ENCODE measurements around the gene HAO1. TPM values are rescaled to one million over a fixed set of nuclear protein-coding genes. Genes with fewer than 3 reads are reported as not detected.

The HAO1 gene
- polyA plus RNA-seq, 4 donors = 0.04 TPM; not detected in 3

GRCh38 chr20:7859356-7859802 is 80.9 kb downstream of the HAO1 start:
- Histone ChIP-seq H3K27me3 (ENCODE audit: control insufficient read depth in 3 of 3, insufficient read depth in 3 of 3, low read length in 3 of 3) (peaks cover 0 to 1% (median 0%) of the 10 kb centered on the region in 3 donors), H3K9me3 (ENCODE audit: control insufficient read depth in 2 of 2, insufficient read depth in 1 of 2, low read depth in 1 of 2, low read length in 1 of 2) (no peaks in the 10 kb centered on the region), H3K4me3 (ENCODE audit: low read depth in 1 of 3, low read length in 3 of 3) (no peak overlapping the region), H3K36me3 (ENCODE audit: control insufficient read depth in 3 of 3, insufficient read depth in 2 of 3, low read depth in 1 of 3, low read length in 3 of 3) (no peaks in the 10 kb centered on the region), H3K4me1 (ENCODE audit: control insufficient read depth in 3 of 3, insufficient read depth in 2 of 3, low read depth in 1 of 3, low read length in 2 of 3) (no peaks in the 10 kb centered on the region), H3K27ac (ENCODE audit: low read depth in 1 of 3, low read length in 2 of 3) (no peak overlapping the region)
- DNase-seq = peak; percentile 15 to 52
- no peak for FAIRE-seq
- WGBS, 3 donors = 14 to 19% (median 16%) methylated on average over 3 of the region's 3 CpGs

GRCh38 chr20:7858734-7859250 is 81.5 kb downstream of the HAO1 start:
- Histone ChIP-seq H3K9me3 (ENCODE audit: control insufficient read depth in 2 of 2, insufficient read depth in 1 of 2, low read depth in 1 of 2, low read length in 1 of 2) (no peaks in the 10 kb centered on the region), H3K4me3 (ENCODE audit: low read depth in 1 of 3, low read length in 3 of 3) (no peak overlapping the region), H3K36me3 (ENCODE audit: control insufficient read depth in 3 of 3, insufficient read depth in 2 of 3, low read depth in 1 of 3, low read length in 3 of 3) (no peaks in the 10 kb centered on the region), H3K27me3 (ENCODE audit: control insufficient read depth in 3 of 3, insufficient read depth in 3 of 3, low read length in 3 of 3) (peaks cover 0 to 1% (median 0%) of the 10 kb centered on the region in 3 donors), H3K4me1 (ENCODE audit: control insufficient read depth in 3 of 3, insufficient read depth in 2 of 3, low read depth in 1 of 3, low read length in 2 of 3) (no peaks in the 10 kb centered on the region), H3K27ac (ENCODE audit: low read depth in 1 of 3, low read length in 2 of 3) (no peak overlapping the region)
- DNase-seq = no peak
- no peak for FAIRE-seq
- WGBS, 3 donors = 55 to 66% (median 62%) methylated on average over 4 of the region's 4 CpGs

- FAIRE-seq (no peak), DNase-seq (no peak)
- Histone ChIP-seq H3K9me3 (ENCODE audit: control insufficient read depth in 2 of 2, insufficient read depth in 1 of 2, low read depth in 1 of 2, low read length in 1 of 2) (no peaks in the 10 kb centered on the region), H3K4me1 (ENCODE audit: control insufficient read depth in 3 of 3, insufficient read depth in 2 of 3, low read depth in 1 of 3, low read length in 2 of 3) (no peaks in the 10 kb centered on the region), H3K4me3 (ENCODE audit: low read depth in 1 of 3, low read length in 3 of 3) (no peak overlapping the region), H3K27ac (ENCODE audit: low read depth in 1 of 3, low read length in 2 of 3) (no peak overlapping the region), H3K27me3 (ENCODE audit: control insufficient read depth in 3 of 3, insufficient read depth in 3 of 3, low read length in 3 of 3) (peaks cover 0 to 1% (median 0%) of the 10 kb centered on the region in 3 donors), H3K36me3 (ENCODE audit: control insufficient read depth in 3 of 3, insufficient read depth in 2 of 3, low read depth in 1 of 3, low read length in 3 of 3) (no peaks in the 10 kb centered on the region)
- WGBS, 3 donors = 18 to 23% (median 22%) methylated on average over 2 of the region's 2 CpGs
Measured at GRCh38 chr20:7856756-7857155, 83.5 kb downstream of the HAO1 start.

- WGBS, 3 donors = 65 to 79% (median 72%) methylated on average over 1 of the region's 1 CpG
- FAIRE-seq (no peak), DNase-seq (no peak)
- Histone ChIP-seq H3K27me3 (ENCODE audit: control insufficient read depth in 3 of 3, insufficient read depth in 3 of 3, low read length in 3 of 3) (no peaks in the 10 kb centered on the region), H3K4me3 (ENCODE audit: low read depth in 1 of 3, low read length in 3 of 3) (no peak overlapping the region), H3K4me1 (ENCODE audit: control insufficient read depth in 3 of 3, insufficient read depth in 2 of 3, low read depth in 1 of 3, low read length in 2 of 3) (no peaks in the 10 kb centered on the region), H3K36me3 (ENCODE audit: control insufficient read depth in 3 of 3, insufficient read depth in 2 of 3, low read depth in 1 of 3, low read length in 3 of 3) (no peaks in the 10 kb centered on the region), H3K27ac (ENCODE audit: low read depth in 1 of 3, low read length in 2 of 3) (no peak overlapping the region), H3K9me3 (ENCODE audit: control insufficient read depth in 2 of 2, insufficient read depth in 1 of 2, low read depth in 1 of 2, low read length in 1 of 2) (no peaks in the 10 kb centered on the region)
Measured at GRCh38 chr20:7855545-7855944, 84.7 kb downstream of the HAO1 start.

GRCh38 chr20:7853493-7853892 is 86.8 kb downstream of the HAO1 start:
- Histone ChIP-seq H3K27ac (ENCODE audit: low read depth in 1 of 3, low read length in 2 of 3) (no peak overlapping the region), H3K9me3 (ENCODE audit: control insufficient read depth in 2 of 2, insufficient read depth in 1 of 2, low read depth in 1 of 2, low read length in 1 of 2) (no peaks in the 10 kb centered on the region), H3K4me1 (ENCODE audit: control insufficient read depth in 3 of 3, insufficient read depth in 2 of 3, low read depth in 1 of 3, low read length in 2 of 3) (no peaks in the 10 kb centered on the region), H3K27me3 (ENCODE audit: control insufficient read depth in 3 of 3, insufficient read depth in 3 of 3, low read length in 3 of 3) (no peaks in the 10 kb centered on the region), H3K4me3 (ENCODE audit: low read depth in 1 of 3, low read length in 3 of 3) (no peak overlapping the region), H3K36me3 (ENCODE audit: control insufficient read depth in 3 of 3, insufficient read depth in 2 of 3, low read depth in 1 of 3, low read length in 3 of 3) (no peaks in the 10 kb centered on the region)
- FAIRE-seq (no peak), DNase-seq (no peak)

GRCh38 chr20:7850775-7851490 is 89.3 kb downstream of the HAO1 start:
- Histone ChIP-seq H3K27me3 (ENCODE audit: control insufficient read depth in 3 of 3, insufficient read depth in 3 of 3, low read length in 3 of 3) (no peaks in the 10 kb centered on the region), H3K4me1 (ENCODE audit: control insufficient read depth in 3 of 3, insufficient read depth in 2 of 3, low read depth in 1 of 3, low read length in 2 of 3) (no peaks in the 10 kb centered on the region), H3K27ac (ENCODE audit: low read depth in 1 of 3, low read length in 2 of 3) (no peak overlapping the region), H3K4me3 (ENCODE audit: low read depth in 1 of 3, low read length in 3 of 3) (no peak overlapping the region), H3K36me3 (ENCODE audit: control insufficient read depth in 3 of 3, insufficient read depth in 2 of 3, low read depth in 1 of 3, low read length in 3 of 3) (no peaks in the 10 kb centered on the region), H3K9me3 (ENCODE audit: control insufficient read depth in 2 of 2, insufficient read depth in 1 of 2, low read depth in 1 of 2, low read length in 1 of 2) (no peaks in the 10 kb centered on the region)
- DNase-seq (no peak), FAIRE-seq (no peak)
- 76 to 83% (median 82%) methylated on average over 7 of the region's 7 CpGs for WGBS, 3 donors

GRCh38 chr20:7849675-7850074 is 90.6 kb downstream of the HAO1 start:
- Histone ChIP-seq H3K4me1 (ENCODE audit: control insufficient read depth in 3 of 3, insufficient read depth in 2 of 3, low read depth in 1 of 3, low read length in 2 of 3) (no peaks in the 10 kb centered on the region), H3K36me3 (ENCODE audit: control insufficient read depth in 3 of 3, insufficient read depth in 2 of 3, low read depth in 1 of 3, low read length in 3 of 3) (no peaks in the 10 kb centered on the region), H3K27me3 (ENCODE audit: control insufficient read depth in 3 of 3, insufficient read depth in 3 of 3, low read length in 3 of 3) (no peaks in the 10 kb centered on the region), H3K4me3 (ENCODE audit: low read depth in 1 of 3, low read length in 3 of 3) (no peak overlapping the region), H3K27ac (ENCODE audit: low read depth in 1 of 3, low read length in 2 of 3) (no peak overlapping the region), H3K9me3 (ENCODE audit: control insufficient read depth in 2 of 2, insufficient read depth in 1 of 2, low read depth in 1 of 2, low read length in 1 of 2) (no peaks in the 10 kb centered on the region)
- 79 to 95% (median 89%) methylated on average over 2 of the region's 2 CpGs for WGBS, 3 donors
- FAIRE-seq = no peak
- no peak for DNase-seq

GRCh38 chr20:7848351-7848750 is 91.9 kb downstream of the HAO1 start:
- no peak overlapping the region for H3K27ac ChIP-seq (ENCODE audit: low read depth in 1 of 3, low read length in 2 of 3)
- no peaks in the 10 kb centered on the region for H3K27me3 ChIP-seq (ENCODE audit: control insufficient read depth in 3 of 3, insufficient read depth in 3 of 3, low read length in 3 of 3)
- FAIRE-seq (no peak), DNase-seq (no peak)
- H3K4me3 ChIP-seq (ENCODE audit: low read depth in 1 of 3, low read length in 3 of 3) = no peak overlapping the region
- H3K36me3 ChIP-seq (ENCODE audit: control insufficient read depth in 3 of 3, insufficient read depth in 2 of 3, low read depth in 1 of 3, low read length in 3 of 3) = no peaks in the 10 kb centered on the region
- no peaks in the 10 kb centered on the region for H3K4me1 ChIP-seq (ENCODE audit: control insufficient read depth in 3 of 3, insufficient read depth in 2 of 3, low read depth in 1 of 3, low read length in 2 of 3)
- 56 to 80% (median 64%) methylated on average over 2 of the region's 2 CpGs for WGBS, 3 donors
- H3K9me3 ChIP-seq (ENCODE audit: control insufficient read depth in 2 of 2, insufficient read depth in 1 of 2, low read depth in 1 of 2, low read length in 1 of 2) = no peaks in the 10 kb centered on the region

- DNase-seq (no peak), FAIRE-seq (no peak)
- H3K27ac ChIP-seq (ENCODE audit: low read depth in 1 of 3, low read length in 2 of 3) = no peak overlapping the region
- H3K27me3 ChIP-seq (ENCODE audit: control insufficient read depth in 3 of 3, insufficient read depth in 3 of 3, low read length in 3 of 3) = no peaks in the 10 kb centered on the region
- no peaks in the 10 kb centered on the region for H3K9me3 ChIP-seq (ENCODE audit: control insufficient read depth in 2 of 2, insufficient read depth in 1 of 2, low read depth in 1 of 2, low read length in 1 of 2)
- no peaks in the 10 kb centered on the region for H3K4me1 ChIP-seq (ENCODE audit: control insufficient read depth in 3 of 3, insufficient read depth in 2 of 3, low read depth in 1 of 3, low read length in 2 of 3)
- no peaks in the 10 kb centered on the region for H3K36me3 ChIP-seq (ENCODE audit: control insufficient read depth in 3 of 3, insufficient read depth in 2 of 3, low read depth in 1 of 3, low read length in 3 of 3)
- H3K4me3 ChIP-seq (ENCODE audit: low read depth in 1 of 3, low read length in 3 of 3) = no peak overlapping the region
Measured at GRCh38 chr20:7843613-7844012, 96.6 kb downstream of the HAO1 start.

All from small intestine (tissue), 7 donors.